ENCODE measurements around the gene TMPRSS11A. TPM values are rescaled to one million over a fixed set of nuclear protein-coding genes. Genes with fewer than 3 reads are reported as not detected.

The TMPRSS11A gene
- total RNA-seq, 1 experiment from 2014 or later = not detected

GRCh38 chr4:67941074-67941473 is 22.2 kb downstream of the TMPRSS11A start:
- Histone ChIP-seq H3K27me3 (ENCODE audit: low read length) (no peaks in the 10 kb centered on the region), H3K36me3 (ENCODE audit: insufficient read depth, low read length) (no peaks in the 10 kb centered on the region), H3K4me3 (ENCODE audit: low read length) (no peak overlapping the region), H2AFZ (ENCODE audit: low read length) (no peak overlapping the region), H3K79me2 (ENCODE audit: low read length) (no peaks in the 10 kb centered on the region), H3K4me2 (ENCODE audit: low read depth, low read length, poor library complexity, severe bottlenecking) (no peak overlapping the region), H3K4me1 (ENCODE audit: low read length) (no peaks in the 10 kb centered on the region), H3K9me2 (replicated peaks; ENCODE audit: insufficient read depth, low read length) (no peaks in the 10 kb centered on the region), H4K20me1 (ENCODE audit: insufficient read depth, low read depth, low read length) (no peaks in the 10 kb centered on the region), H3K9me3 (ENCODE audit: low read length) (no peaks in the 10 kb centered on the region), H3K9ac (ENCODE audit: low read length) (no peak overlapping the region), H3K27ac (ENCODE audit: low read length) (no peak overlapping the region)
- DNase-seq = no peak

GRCh38 chr4:67940506-67940905 is 22.8 kb downstream of the TMPRSS11A start:
- Histone ChIP-seq H3K36me3 (ENCODE audit: insufficient read depth, low read length) (no peaks in the 10 kb centered on the region), H3K27ac (ENCODE audit: low read length) (no peak overlapping the region), H3K4me2 (ENCODE audit: low read depth, low read length, poor library complexity, severe bottlenecking) (no peak overlapping the region)

GRCh38 chr4:67939195-67939594 is 24.1 kb downstream of the TMPRSS11A start:
- no peaks in the 10 kb centered on the region for H3K4me1 ChIP-seq (ENCODE audit: low read length)
- no peaks in the 10 kb centered on the region for H3K9me2 ChIP-seq (replicated peaks; ENCODE audit: insufficient read depth, low read length)
- H3K79me2 ChIP-seq (ENCODE audit: low read length) = no peaks in the 10 kb centered on the region
- H3K27ac ChIP-seq (ENCODE audit: low read length) = no peak overlapping the region
- H3K9ac ChIP-seq (ENCODE audit: low read length) = no peak overlapping the region
- no peak overlapping the region for H3K4me2 ChIP-seq (ENCODE audit: low read depth, low read length, poor library complexity, severe bottlenecking)
- H3K36me3 ChIP-seq (ENCODE audit: insufficient read depth, low read length) = no peaks in the 10 kb centered on the region
- H3K9me3 ChIP-seq (ENCODE audit: low read length) = no peaks in the 10 kb centered on the region
- no peak for DNase-seq
- H3K4me3 ChIP-seq (ENCODE audit: low read length) = no peak overlapping the region
- H4K20me1 ChIP-seq (ENCODE audit: insufficient read depth, low read depth, low read length) = no peaks in the 10 kb centered on the region
- no peak overlapping the region for H2AFZ ChIP-seq (ENCODE audit: low read length)
- no peaks in the 10 kb centered on the region for H3K27me3 ChIP-seq (ENCODE audit: low read length)

More at GRCh38 chr4:67940506-67940905, 22.8 kb downstream of the TMPRSS11A start:
- H4K20me1 ChIP-seq (ENCODE audit: insufficient read depth, low read depth, low read length) = no peaks in the 10 kb centered on the region
- no peak overlapping the region for H3K9ac ChIP-seq (ENCODE audit: low read length)
- no peaks in the 10 kb centered on the region for H3K27me3 ChIP-seq (ENCODE audit: low read length)
- no peaks in the 10 kb centered on the region for H3K9me3 ChIP-seq (ENCODE audit: low read length)
- H2AFZ ChIP-seq (ENCODE audit: low read length) = no peak overlapping the region
- no peak overlapping the region for H3K4me3 ChIP-seq (ENCODE audit: low read length)
- H3K9me2 ChIP-seq (replicated peaks; ENCODE audit: insufficient read depth, low read length) = no peaks in the 10 kb centered on the region
- DNase-seq = no peak
- no peaks in the 10 kb centered on the region for H3K79me2 ChIP-seq (ENCODE audit: low read length)
- H3K4me1 ChIP-seq (ENCODE audit: low read length) = no peaks in the 10 kb centered on the region

GRCh38 chr4:67935888-67936287 is 27.4 kb downstream of the TMPRSS11A start:
- Histone ChIP-seq H3K4me2 (ENCODE audit: low read depth, low read length, poor library complexity, severe bottlenecking) (no peak overlapping the region), H3K9me3 (ENCODE audit: low read length) (no peaks in the 10 kb centered on the region), H4K20me1 (ENCODE audit: insufficient read depth, low read depth, low read length) (no peaks in the 10 kb centered on the region), H3K9ac (ENCODE audit: low read length) (no peak overlapping the region), H3K4me1 (ENCODE audit: low read length) (no peaks in the 10 kb centered on the region), H3K36me3 (ENCODE audit: insufficient read depth, low read length) (no peaks in the 10 kb centered on the region), H3K27ac (ENCODE audit: low read length) (no peak overlapping the region), H3K9me2 (replicated peaks; ENCODE audit: insufficient read depth, low read length) (no peaks in the 10 kb centered on the region), H3K27me3 (ENCODE audit: low read length) (no peaks in the 10 kb centered on the region), H2AFZ (ENCODE audit: low read length) (no peak overlapping the region), H3K4me3 (ENCODE audit: low read length) (no peak overlapping the region), H3K79me2 (ENCODE audit: low read length) (no peaks in the 10 kb centered on the region)
- no peak for DNase-seq

GRCh38 chr4:67934628-67935027 is 28.7 kb downstream of the TMPRSS11A start:
- no peak overlapping the region for H3K4me3 ChIP-seq (ENCODE audit: low read length)
- H3K9me3 ChIP-seq (ENCODE audit: low read length) = no peaks in the 10 kb centered on the region
- no peaks in the 10 kb centered on the region for H3K27me3 ChIP-seq (ENCODE audit: low read length)
- H3K4me2 ChIP-seq (ENCODE audit: low read depth, low read length, poor library complexity, severe bottlenecking) = no peak overlapping the region
- no peak for DNase-seq
- no peak overlapping the region for H3K9ac ChIP-seq (ENCODE audit: low read length)
- no peaks in the 10 kb centered on the region for H3K9me2 ChIP-seq (replicated peaks; ENCODE audit: insufficient read depth, low read length)
- H3K27ac ChIP-seq (ENCODE audit: low read length) = no peak overlapping the region
- H3K4me1 ChIP-seq (ENCODE audit: low read length) = no peaks in the 10 kb centered on the region
- no peaks in the 10 kb centered on the region for H3K79me2 ChIP-seq (ENCODE audit: low read length)
- H4K20me1 ChIP-seq (ENCODE audit: insufficient read depth, low read depth, low read length) = no peaks in the 10 kb centered on the region
- H2AFZ ChIP-seq (ENCODE audit: low read length) = no peak overlapping the region
- no peaks in the 10 kb centered on the region for H3K36me3 ChIP-seq (ENCODE audit: insufficient read depth, low read length)

GRCh38 chr4:67933755-67934154 is 29.5 kb downstream of the TMPRSS11A start:
- H3K36me3 ChIP-seq (ENCODE audit: insufficient read depth, low read length) = no peaks in the 10 kb centered on the region
- no peaks in the 10 kb centered on the region for H4K20me1 ChIP-seq (ENCODE audit: insufficient read depth, low read depth, low read length)
- no peak overlapping the region for H2AFZ ChIP-seq (ENCODE audit: low read length)
- DNase-seq = no peak
- no peaks in the 10 kb centered on the region for H3K27me3 ChIP-seq (ENCODE audit: low read length)
- H3K4me3 ChIP-seq (ENCODE audit: low read length) = no peak overlapping the region
- H3K4me2 ChIP-seq (ENCODE audit: low read depth, low read length, poor library complexity, severe bottlenecking) = no peak overlapping the region
- no peaks in the 10 kb centered on the region for H3K9me3 ChIP-seq (ENCODE audit: low read length)
- no peaks in the 10 kb centered on the region for H3K9me2 ChIP-seq (replicated peaks; ENCODE audit: insufficient read depth, low read length)
- H3K4me1 ChIP-seq (ENCODE audit: low read length) = no peaks in the 10 kb centered on the region
- no peaks in the 10 kb centered on the region for H3K79me2 ChIP-seq (ENCODE audit: low read length)
- H3K9ac ChIP-seq (ENCODE audit: low read length) = no peak overlapping the region
- no peak overlapping the region for H3K27ac ChIP-seq (ENCODE audit: low read length)

GRCh38 chr4:67933038-67933437 is 30.3 kb downstream of the TMPRSS11A start:
- H3K9me3 ChIP-seq (ENCODE audit: low read length) = no peaks in the 10 kb centered on the region
- DNase-seq = no peak
- H3K36me3 ChIP-seq (ENCODE audit: insufficient read depth, low read length) = no peaks in the 10 kb centered on the region
- H3K4me1 ChIP-seq (ENCODE audit: low read length) = no peaks in the 10 kb centered on the region
- H3K79me2 ChIP-seq (ENCODE audit: low read length) = no peaks in the 10 kb centered on the region
- no peak overlapping the region for H3K27ac ChIP-seq (ENCODE audit: low read length)
- H4K20me1 ChIP-seq (ENCODE audit: insufficient read depth, low read depth, low read length) = no peaks in the 10 kb centered on the region
- no peak overlapping the region for H3K4me3 ChIP-seq (ENCODE audit: low read length)
- no peak overlapping the region for H2AFZ ChIP-seq (ENCODE audit: low read length)
- no peak overlapping the region for H3K4me2 ChIP-seq (ENCODE audit: low read depth, low read length, poor library complexity, severe bottlenecking)
- H3K9me2 ChIP-seq (replicated peaks; ENCODE audit: insufficient read depth, low read length) = no peaks in the 10 kb centered on the region
- no peaks in the 10 kb centered on the region for H3K27me3 ChIP-seq (ENCODE audit: low read length)
- no peak overlapping the region for H3K9ac ChIP-seq (ENCODE audit: low read length)

- Histone ChIP-seq H4K20me1 (ENCODE audit: insufficient read depth, low read depth, low read length) (no peaks in the 10 kb centered on the region), H3K9me3 (ENCODE audit: low read length) (no peaks in the 10 kb centered on the region), H3K9me2 (replicated peaks; ENCODE audit: insufficient read depth, low read length) (no peaks in the 10 kb centered on the region), H3K4me3 (ENCODE audit: low read length) (no peak overlapping the region), H3K27me3 (ENCODE audit: low read length) (no peaks in the 10 kb centered on the region), H3K79me2 (ENCODE audit: low read length) (no peaks in the 10 kb centered on the region), H2AFZ (ENCODE audit: low read length) (no peak overlapping the region), H3K4me2 (ENCODE audit: low read depth, low read length, poor library complexity, severe bottlenecking) (no peak overlapping the region), H3K9ac (ENCODE audit: low read length) (no peak overlapping the region), H3K36me3 (ENCODE audit: insufficient read depth, low read length) (no peaks in the 10 kb centered on the region), H3K27ac (ENCODE audit: low read length) (no peak overlapping the region), H3K4me1 (ENCODE audit: low read length) (no peaks in the 10 kb centered on the region)
- DNase-seq = no peak
Measured at GRCh38 chr4:67931256-67931655, 32.0 kb downstream of the TMPRSS11A start.

- Histone ChIP-seq H3K27me3 (ENCODE audit: low read length) (no peaks in the 10 kb centered on the region), H3K9ac (ENCODE audit: low read length) (no peak overlapping the region), H3K4me1 (ENCODE audit: low read length) (no peaks in the 10 kb centered on the region), H2AFZ (ENCODE audit: low read length) (no peak overlapping the region), H3K79me2 (ENCODE audit: low read length) (no peaks in the 10 kb centered on the region), H3K4me3 (ENCODE audit: low read length) (no peak overlapping the region), H3K9me3 (ENCODE audit: low read length) (no peaks in the 10 kb centered on the region), H3K9me2 (replicated peaks; ENCODE audit: insufficient read depth, low read length) (no peaks in the 10 kb centered on the region), H3K36me3 (ENCODE audit: insufficient read depth, low read length) (no peaks in the 10 kb centered on the region), H3K4me2 (ENCODE audit: low read depth, low read length, poor library complexity, severe bottlenecking) (no peak overlapping the region), H4K20me1 (ENCODE audit: insufficient read depth, low read depth, low read length) (no peaks in the 10 kb centered on the region), H3K27ac (ENCODE audit: low read length) (no peak overlapping the region)
- no peak for DNase-seq
Measured at GRCh38 chr4:67929426-67929825, 33.9 kb downstream of the TMPRSS11A start.

Measured in Karpas-422 (cell line).